Measurements from ENCODE around the gene PTPN9.
A peak's percentile ranks its signal among the peaks of the same experiment; 100 is the strongest.
"Not testable (repeated sequence)": the region's sequence is repeated elsewhere in the genome, so short reads cannot be mapped to it uniquely, and the experiment has no call there.

PTPN9 gene

GRCh38 chr15:75532413-75533250, 46.5 kb downstream of the PTPN9 start:
- DNase-seq (ENCODE audit: low read depth, low spot score): no peak

- DNase-seq (ENCODE audit: low read depth, low spot score): no peak
These were observed 48.1 kb downstream of the PTPN9 start for GRCh38 chr15:75531041-75531450.

GRCh38 chr15:75530169-75530568, 48.9 kb downstream of the PTPN9 start:
- no peak for DNase-seq (ENCODE audit: low read depth, low spot score)

- not testable (repeated sequence) for DNase-seq (ENCODE audit: low read depth, low spot score)
These were observed 53.4 kb downstream of the PTPN9 start for GRCh38 chr15:75525756-75526155.

- no peak for DNase-seq (ENCODE audit: low read depth, low spot score)
These were observed 56.1 kb downstream of the PTPN9 start for GRCh38 chr15:75523011-75523410.

- no peak for DNase-seq (ENCODE audit: low read depth, low spot score)
These were observed 61.9 kb downstream of the PTPN9 start for GRCh38 chr15:75517233-75517632.

- no peak for DNase-seq (ENCODE audit: low read depth, low spot score)
These were observed 70.1 kb downstream of the PTPN9 start for GRCh38 chr15:75508840-75509532.

- DNase-seq (ENCODE audit: low read depth, low spot score): no peak
These were observed 76.8 kb downstream of the PTPN9 start for GRCh38 chr15:75502360-75502759.

GRCh38 chr15:75493732-75494131, 85.4 kb downstream of the PTPN9 start:
- no peak for DNase-seq (ENCODE audit: low read depth, low spot score)

- DNase-seq (ENCODE audit: low read depth, low spot score): no peak
These were observed 95.2 kb downstream of the PTPN9 start for GRCh38 chr15:75483961-75484360.

- DNase-seq (ENCODE audit: low read depth, low spot score): not testable (repeated sequence)
These were observed 95.6 kb downstream of the PTPN9 start for GRCh38 chr15:75483556-75483955.

GRCh38 chr15:75483106-75483505, 96.0 kb downstream of the PTPN9 start:
- DNase-seq (ENCODE audit: low read depth, low spot score): no peak

- DNase-seq (ENCODE audit: low read depth, low spot score): not testable (repeated sequence)
These were observed 98.7 kb downstream of the PTPN9 start for GRCh38 chr15:75480463-75480862.

- DNase-seq (ENCODE audit: low read depth, low spot score): no peak
These were observed 99.4 kb downstream of the PTPN9 start for GRCh38 chr15:75479670-75480069.

GRCh38 chr15:75477094-75477493, 102.0 kb downstream of the PTPN9 start:
- DNase-seq (ENCODE audit: low read depth, low spot score): not testable (repeated sequence)

- DNase-seq (ENCODE audit: low read depth, low spot score): no peak
These were observed 110.1 kb downstream of the PTPN9 start for GRCh38 chr15:75468913-75469598.

- DNase-seq (ENCODE audit: low read depth, low spot score): no peak
These were observed 118.5 kb downstream of the PTPN9 start for GRCh38 chr15:75460646-75461045.

GRCh38 chr15:75459581-75459980, 119.5 kb downstream of the PTPN9 start:
- no peak for DNase-seq (ENCODE audit: low read depth, low spot score)

- DNase-seq (ENCODE audit: low read depth, low spot score): no peak
These were observed 122.4 kb downstream of the PTPN9 start for GRCh38 chr15:75456710-75457109.

- DNase-seq (ENCODE audit: low read depth, low spot score): peak; percentile 38
These were observed 123.1 kb downstream of the PTPN9 start for GRCh38 chr15:75455982-75456531.

- DNase-seq (ENCODE audit: low read depth, low spot score): peak; percentile 76
These were observed 123.6 kb downstream of the PTPN9 start for GRCh38 chr15:75455424-75455981.

Data from activated CD4-positive, CD25-positive, alpha-beta regulatory T cell treated with anti-CD3 and anti-CD28 coated beads, Interleukin-2, amount 50 U/mL, for 16 hours (primary cell).